Pancreas (tissue), 10 donors: ENCODE data around the gene ARIH2. TPM values are rescaled to one million over a fixed set of nuclear protein-coding genes. Genes with fewer than 3 reads are reported as not detected.

ENCODE experiments used
- ATAC-seq, 4 donors: fragments of 200-7000 bp; cut with Tn5 transposase; one replicate each; pipeline versions ENCODE4 v1.8.0 to v1.9.1; 2020; ENCODE audit warnings: mild to moderate bottlenecking in 4 of 4, moderate library complexity in 4 of 4
- DNase-seq, 6 donors: peaks; one replicate each; pipeline ENCODE4 v3.0.0-alpha.2; 2020
- FAIRE-seq: peaks from 2 replicates; lab custom pipeline; 2012; peaks lifted over from hg19 to GRCh38; lab: Jason Lieb, UNC
- H3K27ac ChIP-seq, 4 donors: fragments of 200-600 bp; sonication (generic); 1 replicate in 3 of 4; 2 replicates in 1 of 4; pipeline versions ENCODE4 v1.5.0 to v1.8.0; 2020
- H3K27me3 ChIP-seq, 4 donors: fragments of 200-600 bp; one replicate each; pipeline ENCODE4 v1.8.0; 2021
- H3K36me3 ChIP-seq, 3 donors: fragments of 200-600 bp; sonication (generic) in 1 of 3; one replicate each; pipeline versions ENCODE4 v1.5.0 to v1.8.0; 2020 to 2021
- H3K4me1 ChIP-seq, 3 donors: fragments of 200-600 bp; one replicate each; pipeline ENCODE4 v1.8.0; 2021
- H3K4me3 ChIP-seq, 4 donors: fragments of 200-600 bp; sonication (generic) in 2 of 4; one replicate each; pipeline versions ENCODE4 v1.5.0 to v1.8.0; 2020 to 2021
- H3K9me3 ChIP-seq, 4 donors: fragments of 200-600 bp; one replicate each; pipeline ENCODE4 v1.8.0; 2021
- WGBS, 2 donors: extraction: QIAGEN DNeasy Blood & Tissue Kit; methylation state at CpG; one replicate each; pipeline ENCODE4 v1.1.7; 2013; 5-methylcytosine and 5-hydroxymethylcytosine counted together
- intact Hi-C, 3 donors: fragments of 100-400 bp; cut with DNase I; formaldehyde crosslinking; loops; one replicate each; pipeline versions ENCODE4 v1.11.1 to v1.14.2; 2022
- polyA plus RNA-seq, 2 donors: library from polyadenylated mRNA; stranded (reverse); fragments of 200-250 nt; gene quantifications; one replicate each; pipeline ENCODE4 v1.2.3, GENCODE V29; 2013
- total RNA-seq, 6 donors: library from RNA; stranded (reverse); fragmentation: NEBNext Ultra II Directional in 4 of 6; extraction: Animal tissue kit (Norgen Biotek cat#: 25700) in 4 of 6; gene quantifications; one replicate each; pipeline versions ENCODE4 v1.2.1 to v1.2.4, GENCODE V29; 2021 to 2023
- TF ChIP-seq, protein P1 (sequence below), 4 donors: fragments of 200-600 bp; sonication (generic) in 3 of 4; IDR thresholded peaks; one replicate each; pipeline versions ENCODE4 v1.5.0 to v1.8.0; 2021; ENCODE audit warnings: antibody characterized with exemption in 4 of 4
- donor health status: healthy with polysubstance abuse.
- donor health status: DM: no; HTN: no; CAD: no; lungs with moderate emphysema.
- donor health status: DM: no; HTN: no; CAD: no.
- donor health status: control.
- donor health status: control.
- donor health status: Bipolar disorder and iron deficiency.
- donor health status: DM: yes; HTN: yes; CAD: no.
- donor health status: DM: no; HTN: no; CAD: no.
- donor health status: DM: no; HTN: no; CAD: no.
- donor health status: DM: yes; HTN: yes; CAD: no.

ARIH2 gene
- total and polyA plus RNA-seq, 8 donors: 33.3 to 53.6 (median 41.6) TPM

- Histone ChIP-seq H3K27ac (no peak overlapping the region), H3K36me3 (no peaks in the 10 kb centered on the region), H3K4me3 (peak overlapping the region in 1 of 4 donors; percentile 98), H3K9me3 (no peaks in the 10 kb centered on the region), H3K27me3 (no peaks in the 10 kb centered on the region), H3K4me1 (peaks cover 6 to 16% (median 14%) of the 10 kb centered on the region in 3 donors)
- TF ChIP-seq, protein P1, sequence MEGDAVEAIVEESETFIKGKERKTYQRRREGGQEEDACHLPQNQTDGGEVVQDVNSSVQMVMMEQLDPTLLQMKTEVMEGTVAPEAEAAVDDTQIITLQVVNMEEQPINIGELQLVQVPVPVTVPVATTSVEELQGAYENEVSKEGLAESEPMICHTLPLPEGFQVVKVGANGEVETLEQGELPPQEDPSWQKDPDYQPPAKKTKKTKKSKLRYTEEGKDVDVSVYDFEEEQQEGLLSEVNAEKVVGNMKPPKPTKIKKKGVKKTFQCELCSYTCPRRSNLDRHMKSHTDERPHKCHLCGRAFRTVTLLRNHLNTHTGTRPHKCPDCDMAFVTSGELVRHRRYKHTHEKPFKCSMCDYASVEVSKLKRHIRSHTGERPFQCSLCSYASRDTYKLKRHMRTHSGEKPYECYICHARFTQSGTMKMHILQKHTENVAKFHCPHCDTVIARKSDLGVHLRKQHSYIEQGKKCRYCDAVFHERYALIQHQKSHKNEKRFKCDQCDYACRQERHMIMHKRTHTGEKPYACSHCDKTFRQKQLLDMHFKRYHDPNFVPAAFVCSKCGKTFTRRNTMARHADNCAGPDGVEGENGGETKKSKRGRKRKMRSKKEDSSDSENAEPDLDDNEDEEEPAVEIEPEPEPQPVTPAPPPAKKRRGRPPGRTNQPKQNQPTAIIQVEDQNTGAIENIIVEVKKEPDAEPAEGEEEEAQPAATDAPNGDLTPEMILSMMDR (IDR thresholded peaks at IDR 0.05): no peak
- ATAC-seq (no peak), DNase-seq (no peak), FAIRE-seq (no peak)
- intact Hi-C loops: no loop called here
- 71 to 73% methylated on average over 5 of the region's 5 CpGs for WGBS, 2 donors
These were observed 73.4 kb downstream of the ARIH2 start for GRCh38 chr3:48991851-48992545.

- ATAC-seq (no peak), FAIRE-seq (no peak), DNase-seq (no peak)
- Histone ChIP-seq H3K27ac (no peak overlapping the region), H3K4me3 (no peak overlapping the region), H3K4me1 (peaks cover 6 to 15% (median 14%) of the 10 kb centered on the region in 3 donors), H3K36me3 (no peaks in the 10 kb centered on the region), H3K9me3 (no peaks in the 10 kb centered on the region), H3K27me3 (no peaks in the 10 kb centered on the region)
- TF ChIP-seq, protein P1 (IDR thresholded peaks at IDR 0.05): no peak
- intact Hi-C loops: no loop called here
These were observed 75.2 kb downstream of the ARIH2 start for GRCh38 chr3:48993834-48994233.

DNA sequence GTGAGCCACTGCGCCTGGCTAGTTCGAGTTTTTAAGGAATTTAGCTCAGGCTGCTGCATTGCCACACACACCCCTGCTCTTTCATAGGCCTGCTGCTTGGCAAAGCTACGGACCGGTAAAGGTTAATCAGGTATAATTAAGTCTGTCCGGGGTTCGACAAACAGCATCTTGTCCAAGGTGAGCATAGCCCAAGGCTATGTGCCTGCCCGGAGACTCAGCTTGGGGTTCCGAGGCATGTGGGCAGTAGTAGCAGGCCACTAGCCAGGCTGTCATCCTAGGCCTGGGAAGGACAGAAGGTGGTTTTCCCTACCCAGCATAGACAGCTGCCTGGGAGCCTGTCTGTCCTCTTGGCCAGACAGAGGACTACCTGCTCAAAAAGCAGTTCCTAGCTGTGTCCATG, 78.0 kb downstream of the ARIH2 start:
- DNase-seq (no peak), FAIRE-seq (no peak), ATAC-seq (no peak)
- Histone ChIP-seq H3K4me1 (peaks cover 0 to 6% (median 3%) of the 10 kb centered on the region in 3 donors), H3K9me3 (no peaks in the 10 kb centered on the region), H3K4me3 (no peak overlapping the region), H3K27me3 (no peaks in the 10 kb centered on the region), H3K36me3 (no peaks in the 10 kb centered on the region), H3K27ac (no peak overlapping the region)
- TF ChIP-seq, protein P1 (IDR thresholded peaks at IDR 0.05): no peak
- intact Hi-C loops: no loop called here
- WGBS, 2 donors: 89 to 94% methylated on average over 8 of the region's 8 CpGs

DNA sequence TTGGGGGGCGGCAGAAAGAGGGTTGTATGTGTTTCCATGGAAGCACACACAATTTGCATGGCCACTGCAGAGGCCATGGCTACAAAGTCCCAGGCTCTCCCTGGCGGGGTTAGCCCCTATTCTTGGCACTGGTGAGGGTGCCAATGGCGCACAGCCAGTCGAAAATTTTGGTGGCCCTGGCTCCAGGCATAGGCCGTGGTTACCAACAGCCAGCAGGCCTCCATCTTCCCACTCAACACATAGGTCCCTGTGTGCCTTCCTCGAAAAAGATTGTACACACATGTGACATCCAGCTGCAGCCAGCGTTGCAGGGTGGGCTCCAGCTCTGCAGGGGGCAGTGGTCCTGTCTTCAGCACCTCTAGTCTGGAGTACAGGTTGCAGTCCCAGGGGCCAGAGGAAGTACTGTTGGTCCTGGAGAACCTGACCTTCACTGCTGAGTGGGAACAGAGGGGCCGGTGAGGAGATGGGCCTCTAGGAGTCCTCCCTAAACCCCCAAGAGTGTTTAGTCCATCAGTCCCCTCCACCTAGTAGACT, 78.5 kb downstream of the ARIH2 start:
- Histone ChIP-seq H3K4me1 (peaks cover 0 to under 1% (median 0%) of the 10 kb centered on the region in 3 donors), H3K27ac (no peak overlapping the region), H3K9me3 (no peaks in the 10 kb centered on the region), H3K27me3 (no peaks in the 10 kb centered on the region), H3K4me3 (no peak overlapping the region), H3K36me3 (no peaks in the 10 kb centered on the region)
- 82 to 85% methylated on average over 8 of the region's 8 CpGs for WGBS, 2 donors
- intact Hi-C loops: no loop called here
- DNase-seq (no peak), ATAC-seq (no peak), FAIRE-seq (no peak)
- TF ChIP-seq, protein P1 (IDR thresholded peaks at IDR 0.05): no peak
